ENCODE measurements around the gene RHNO1. TPM values are rescaled to one million over a fixed set of nuclear protein-coding genes. Genes with fewer than 3 reads are reported as not detected.
"Not testable (repeated sequence)": the region's sequence is repeated elsewhere in the genome, so short reads cannot be mapped to it uniquely, and the experiment has no call there.

RHNO1 gene
- polyA plus RNA-seq, 2 donors = 20.3 to 29.9 TPM

GRCh38 chr12:2857576-2857975, 19.4 kb upstream of the RHNO1 start:
- WGBS, 2 donors = 92 to 94% methylated on average over 7 of the region's 7 CpGs
- peaks cover 0 to 12% of the 10 kb centered on the region in 2 donors for H3K36me3 ChIP-seq (ENCODE audit: control insufficient read depth in 2 of 2, insufficient read depth in 2 of 2, low read length in 1 of 2)
- H3K4me1 ChIP-seq (ENCODE audit: control insufficient read depth in 2 of 2, insufficient read depth in 2 of 2, low read length in 1 of 2) = no peaks in the 10 kb centered on the region
- H3K27ac ChIP-seq (ENCODE audit: low read depth in 2 of 2, low read length in 1 of 2) = no peak overlapping the region
- no peaks in the 10 kb centered on the region for H3K9me3 ChIP-seq (ENCODE audit: control insufficient read depth in 2 of 2, insufficient read depth in 1 of 2, low read depth in 1 of 2, low read length in 1 of 2)
- no peaks in the 10 kb centered on the region for H3K27me3 ChIP-seq (ENCODE audit: control insufficient read depth in 1 of 2, insufficient read depth in 2 of 2, low read length in 2 of 2)
- no peak overlapping the region for H3K4me3 ChIP-seq (ENCODE audit: low read depth in 1 of 2, low read length in 2 of 2)

GRCh38 chr12:2858334-2858733, 18.7 kb upstream of the RHNO1 start:
- Histone ChIP-seq H3K4me1 (ENCODE audit: control insufficient read depth in 2 of 2, insufficient read depth in 2 of 2, low read length in 1 of 2) (no peaks in the 10 kb centered on the region), H3K9me3 (ENCODE audit: control insufficient read depth in 2 of 2, insufficient read depth in 1 of 2, low read depth in 1 of 2, low read length in 1 of 2) (no peaks in the 10 kb centered on the region), H3K4me3 (ENCODE audit: low read depth in 1 of 2, low read length in 2 of 2) (no peak overlapping the region), H3K27ac (ENCODE audit: low read depth in 2 of 2, low read length in 1 of 2) (no peak overlapping the region), H3K36me3 (ENCODE audit: control insufficient read depth in 2 of 2, insufficient read depth in 2 of 2, low read length in 1 of 2) (peaks cover 0 to 15% of the 10 kb centered on the region in 2 donors), H3K27me3 (ENCODE audit: control insufficient read depth in 1 of 2, insufficient read depth in 2 of 2, low read length in 2 of 2) (no peaks in the 10 kb centered on the region)
- WGBS, 2 donors = 89 to 90% methylated on average over 2 of the region's 2 CpGs

- no peaks in the 10 kb centered on the region for H3K4me1 ChIP-seq (ENCODE audit: control insufficient read depth in 2 of 2, insufficient read depth in 2 of 2, low read length in 1 of 2)
- H3K36me3 ChIP-seq (ENCODE audit: control insufficient read depth in 2 of 2, insufficient read depth in 2 of 2, low read length in 1 of 2) = peaks cover 0 to 15% of the 10 kb centered on the region in 2 donors
- no peak overlapping the region for H3K4me3 ChIP-seq (ENCODE audit: low read depth in 1 of 2, low read length in 2 of 2)
- no peaks in the 10 kb centered on the region for H3K9me3 ChIP-seq (ENCODE audit: control insufficient read depth in 2 of 2, insufficient read depth in 1 of 2, low read depth in 1 of 2, low read length in 1 of 2)
- H3K27me3 ChIP-seq (ENCODE audit: control insufficient read depth in 1 of 2, insufficient read depth in 2 of 2, low read length in 2 of 2) = no peaks in the 10 kb centered on the region
- 87 to 91% methylated on average over 12 of the region's 12 CpGs for WGBS, 2 donors
- H3K27ac ChIP-seq (ENCODE audit: low read depth in 2 of 2, low read length in 1 of 2) = no peak overlapping the region
Observed at GRCh38 chr12:2858944-2859421, 18.0 kb upstream of the RHNO1 start.

- no peaks in the 10 kb centered on the region for H3K4me1 ChIP-seq (ENCODE audit: control insufficient read depth in 2 of 2, insufficient read depth in 2 of 2, low read length in 1 of 2)
- H3K27ac ChIP-seq (ENCODE audit: low read depth in 2 of 2, low read length in 1 of 2) = no peak overlapping the region
- no peaks in the 10 kb centered on the region for H3K27me3 ChIP-seq (ENCODE audit: control insufficient read depth in 1 of 2, insufficient read depth in 2 of 2, low read length in 2 of 2)
- H3K36me3 ChIP-seq (ENCODE audit: control insufficient read depth in 2 of 2, insufficient read depth in 2 of 2, low read length in 1 of 2) = peaks cover 0 to 17% of the 10 kb centered on the region in 2 donors
- no peak overlapping the region for H3K4me3 ChIP-seq (ENCODE audit: low read depth in 1 of 2, low read length in 2 of 2)
- H3K9me3 ChIP-seq (ENCODE audit: control insufficient read depth in 2 of 2, insufficient read depth in 1 of 2, low read depth in 1 of 2, low read length in 1 of 2) = no peaks in the 10 kb centered on the region
Observed at GRCh38 chr12:2860170-2860569, 16.9 kb upstream of the RHNO1 start.

GRCh38 chr12:2862876-2863275, 14.1 kb upstream of the RHNO1 start:
- Histone ChIP-seq H3K27ac (ENCODE audit: low read depth in 2 of 2, low read length in 1 of 2) (no peak overlapping the region), H3K36me3 (ENCODE audit: control insufficient read depth in 2 of 2, insufficient read depth in 2 of 2, low read length in 1 of 2) (peaks cover 0 to 22% of the 10 kb centered on the region in 2 donors), H3K4me1 (ENCODE audit: control insufficient read depth in 2 of 2, insufficient read depth in 2 of 2, low read length in 1 of 2) (no peaks in the 10 kb centered on the region), H3K9me3 (ENCODE audit: control insufficient read depth in 2 of 2, insufficient read depth in 1 of 2, low read depth in 1 of 2, low read length in 1 of 2) (no peaks in the 10 kb centered on the region), H3K4me3 (ENCODE audit: low read depth in 1 of 2, low read length in 2 of 2) (no peak overlapping the region), H3K27me3 (ENCODE audit: control insufficient read depth in 1 of 2, insufficient read depth in 2 of 2, low read length in 2 of 2) (no peaks in the 10 kb centered on the region)
- 90 to 91% methylated on average over 7 of the region's 7 CpGs for WGBS, 2 donors

- H3K27me3 ChIP-seq (ENCODE audit: control insufficient read depth in 1 of 2, insufficient read depth in 2 of 2, low read length in 2 of 2); H3K4me1 ChIP-seq (ENCODE audit: control insufficient read depth in 2 of 2, insufficient read depth in 2 of 2, low read length in 1 of 2); H3K9me3 ChIP-seq (ENCODE audit: control insufficient read depth in 2 of 2, insufficient read depth in 1 of 2, low read depth in 1 of 2, low read length in 1 of 2); H3K27ac ChIP-seq (ENCODE audit: low read depth in 2 of 2, low read length in 1 of 2); H3K4me3 ChIP-seq (ENCODE audit: low read depth in 1 of 2, low read length in 2 of 2): not testable (repeated sequence)
- WGBS, 2 donors = 96% methylated on average over 6 to 7 of the region's 7 CpGs
- peaks cover 0 to 20% of the 10 kb centered on the region in 2 donors for H3K36me3 ChIP-seq (ENCODE audit: control insufficient read depth in 2 of 2, insufficient read depth in 2 of 2, low read length in 1 of 2)
Observed at GRCh38 chr12:2863402-2863801, 13.6 kb upstream of the RHNO1 start.

- Histone ChIP-seq H3K9me3 (ENCODE audit: control insufficient read depth in 2 of 2, insufficient read depth in 1 of 2, low read depth in 1 of 2, low read length in 1 of 2) (no peaks in the 10 kb centered on the region), H3K36me3 (ENCODE audit: control insufficient read depth in 2 of 2, insufficient read depth in 2 of 2, low read length in 1 of 2) (peaks cover 0 to 13% of the 10 kb centered on the region in 2 donors), H3K4me1 (ENCODE audit: control insufficient read depth in 2 of 2, insufficient read depth in 2 of 2, low read length in 1 of 2) (no peaks in the 10 kb centered on the region), H3K27me3 (ENCODE audit: control insufficient read depth in 1 of 2, insufficient read depth in 2 of 2, low read length in 2 of 2) (no peaks in the 10 kb centered on the region), H3K4me3 (ENCODE audit: low read depth in 1 of 2, low read length in 2 of 2) (no peak overlapping the region), H3K27ac (ENCODE audit: low read depth in 2 of 2, low read length in 1 of 2) (no peak overlapping the region)
- WGBS, 2 donors = 96 to 97% methylated on average over 9 of the region's 9 CpGs
Observed at GRCh38 chr12:2864198-2864597, 12.8 kb upstream of the RHNO1 start.

GRCh38 chr12:2868986-2869632, 7.9 kb upstream of the RHNO1 start:
- not testable (repeated sequence) for H3K9me3 ChIP-seq (ENCODE audit: control insufficient read depth in 2 of 2, insufficient read depth in 1 of 2, low read depth in 1 of 2, low read length in 1 of 2); H3K4me1 ChIP-seq (ENCODE audit: control insufficient read depth in 2 of 2, insufficient read depth in 2 of 2, low read length in 1 of 2); H3K4me3 ChIP-seq (ENCODE audit: low read depth in 1 of 2, low read length in 2 of 2); H3K36me3 ChIP-seq (ENCODE audit: control insufficient read depth in 2 of 2, insufficient read depth in 2 of 2, low read length in 1 of 2); H3K27me3 ChIP-seq (ENCODE audit: control insufficient read depth in 1 of 2, insufficient read depth in 2 of 2, low read length in 2 of 2); H3K27ac ChIP-seq (ENCODE audit: low read depth in 2 of 2, low read length in 1 of 2)
- 92 to 97% methylated on average over 9 of the region's 9 CpGs for WGBS, 2 donors

- Histone ChIP-seq H3K36me3 (ENCODE audit: control insufficient read depth in 2 of 2, insufficient read depth in 2 of 2, low read length in 1 of 2) (no peaks in the 10 kb centered on the region), H3K9me3 (ENCODE audit: control insufficient read depth in 2 of 2, insufficient read depth in 1 of 2, low read depth in 1 of 2, low read length in 1 of 2) (no peaks in the 10 kb centered on the region), H3K27me3 (ENCODE audit: control insufficient read depth in 1 of 2, insufficient read depth in 2 of 2, low read length in 2 of 2) (no peaks in the 10 kb centered on the region), H3K27ac (ENCODE audit: low read depth in 2 of 2, low read length in 1 of 2) (peak overlapping the region; percentile 34 to 97), H3K4me3 (ENCODE audit: low read depth in 1 of 2, low read length in 2 of 2) (peak overlapping the region; percentile 64 to 86), H3K4me1 (ENCODE audit: control insufficient read depth in 2 of 2, insufficient read depth in 2 of 2, low read length in 1 of 2) (peaks cover 0 to 6% of the 10 kb centered on the region in 2 donors)
- 4% methylated on average over 37 to 38 of the region's 38 CpGs for WGBS, 2 donors
Observed at GRCh38 chr12:2876431-2877046, 484 bp upstream of the RHNO1 start.

Measured in esophagus (tissue), 2 donors.